ENCODE data around the gene SHISA2.

GRCh38 chr13:26030331-26030730 lies 21.5 kb downstream of the SHISA2 start:
- no peak for TF ChIP-seq CTCF (IDR thresholded peaks at IDR 0.05; ENCODE audit: insufficient read depth, low read length, poor library complexity, severe bottlenecking)
- TF ChIP-seq EZH2phosphoT487 (conservative IDR thresholded peaks at IDR 0.05; ENCODE audit: low read length) = no peak

Measured in SU-DHL-6 (cell line).